DND-41 (cell line): ENCODE measurements around the gene HDAC11.

ENCODE experiments used
- ATAC-seq: fragments of 200-7000 bp; cut with Tn5 transposase; 3 replicates; pipeline ENCODE4 v1.9.1; 2021; ENCODE audit warnings: low read depth; ENCODE audit not compliant: insufficient read depth
- DNase-seq: peaks from one replicate; pipeline ENCODE4 v3.0.0-alpha.2; 2020
- H2AFZ ChIP-seq: 2 replicates; pipeline ENCODE4 v1.6.0; 2012; ENCODE audit warnings: low read depth, low read length
- H3K27ac ChIP-seq: 2 replicates; pipeline ENCODE4 v1.5.1; 2012; ENCODE audit warnings: low read length, inconsistent platforms
- H3K27me3 ChIP-seq: fragments of 200-600 bp; sonication (generic); 2 replicates; pipeline ENCODE4 v1.6.0; 2012; ENCODE audit warnings: low read length, mild to moderate bottlenecking, inconsistent platforms; ENCODE audit not compliant: insufficient read depth, poor library complexity
- H3K36me3 ChIP-seq: 2 replicates; pipeline ENCODE4 v1.5.1; 2012; ENCODE audit warnings: low read length, inconsistent platforms; ENCODE audit not compliant: insufficient read depth
- H3K4me1 ChIP-seq: 2 replicates; pipeline ENCODE4 v1.5.1; 2012; ENCODE audit warnings: mild to moderate bottlenecking, low read length; ENCODE audit not compliant: insufficient read depth
- H3K4me2 ChIP-seq: 2 replicates; pipeline ENCODE4 v1.6.0; 2012; ENCODE audit warnings: mild to moderate bottlenecking, moderate library complexity, low read length, inconsistent platforms; ENCODE audit not compliant: insufficient read depth
- H3K4me3 ChIP-seq, 2 experiments: fragments of 200-600 bp in 1 of 2; shearing (Covaris generic) in 1 of 2; 2 replicates each; pipeline ENCODE4 v1.5.1; 2012 to 2016; ENCODE audit warnings: inconsistent platforms in 2 of 2, low read length in 2 of 2, mild to moderate bottlenecking in 2 of 2, low read depth in 1 of 2, moderate library complexity in 1 of 2
- H3K79me2 ChIP-seq: 2 replicates; pipeline ENCODE4 v1.6.0; 2012; ENCODE audit warnings: low read length, inconsistent platforms; ENCODE audit not compliant: insufficient read depth
- H3K9ac ChIP-seq: 2 replicates; pipeline ENCODE4 v1.6.0; 2012; ENCODE audit warnings: low read depth, mild to moderate bottlenecking, inconsistent platforms, low read length, moderate library complexity
- H3K9me3 ChIP-seq: 2 replicates; pipeline ENCODE4 v1.5.1; 2012; ENCODE audit warnings: low read length, moderate library complexity, mild to moderate bottlenecking, inconsistent platforms; ENCODE audit not compliant: insufficient read depth, severe bottlenecking
- H4K20me1 ChIP-seq: 2 replicates; pipeline ENCODE4 v1.6.0; 2012; ENCODE audit warnings: low read length; ENCODE audit not compliant: insufficient read depth
- EZH2 ChIP-seq: IDR thresholded peaks from 3 replicates; pipeline ENCODE4 v1.6.1; 2012; ENCODE audit warnings: borderline replicate concordance, low read depth, mild to moderate bottlenecking, moderate library complexity, low read length, inconsistent platforms; ENCODE audit not compliant: severe bottlenecking
- TF ChIP-seq, protein P1 (sequence below): IDR thresholded peaks from 2 replicates; pipeline ENCODE4 v1.5.1; 2012; ENCODE audit warnings: borderline replicate concordance, low read length, moderate library complexity, mild to moderate bottlenecking; ENCODE audit not compliant: poor library complexity, severe bottlenecking; ENCODE audit errors: extremely low read depth

The HDAC11 gene

DNA sequence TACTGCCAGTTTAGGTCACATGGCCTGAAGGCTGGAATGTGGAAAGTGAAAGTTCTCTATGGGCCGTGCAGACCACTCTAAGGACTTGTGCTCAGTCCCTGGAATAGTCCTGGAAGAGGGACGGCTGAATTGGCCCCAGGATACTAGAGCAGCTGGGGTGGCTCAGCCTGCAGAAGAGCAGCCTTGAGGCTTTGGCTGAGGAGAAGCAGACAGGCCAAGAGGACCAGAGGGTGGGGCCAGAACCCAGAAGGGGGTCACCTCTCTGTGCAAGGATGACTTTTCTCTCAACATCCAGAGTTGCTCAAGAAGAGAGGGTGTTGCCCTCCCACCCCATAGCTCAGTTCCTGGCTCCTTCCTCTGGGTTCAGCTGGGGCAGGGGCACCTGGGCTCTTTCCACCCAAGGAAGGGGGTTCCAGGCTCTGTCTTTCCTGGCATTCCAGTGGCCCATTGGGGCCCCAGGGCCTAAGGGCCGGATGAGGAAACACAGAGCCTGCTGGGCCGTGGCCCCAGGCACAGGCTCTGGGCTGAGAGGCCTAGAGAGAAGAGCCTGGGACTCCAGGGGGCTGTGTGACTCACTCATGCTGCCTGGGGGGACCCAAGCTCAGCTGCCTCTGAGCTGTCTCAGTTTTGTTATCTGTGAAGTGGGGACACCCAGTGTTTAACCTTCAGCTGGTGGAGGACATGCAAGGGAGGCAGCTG lies 60.3 kb downstream of the HDAC11 start:
- no peaks in the 10 kb centered on the region for H3K36me3 ChIP-seq
- TF ChIP-seq, protein P1, sequence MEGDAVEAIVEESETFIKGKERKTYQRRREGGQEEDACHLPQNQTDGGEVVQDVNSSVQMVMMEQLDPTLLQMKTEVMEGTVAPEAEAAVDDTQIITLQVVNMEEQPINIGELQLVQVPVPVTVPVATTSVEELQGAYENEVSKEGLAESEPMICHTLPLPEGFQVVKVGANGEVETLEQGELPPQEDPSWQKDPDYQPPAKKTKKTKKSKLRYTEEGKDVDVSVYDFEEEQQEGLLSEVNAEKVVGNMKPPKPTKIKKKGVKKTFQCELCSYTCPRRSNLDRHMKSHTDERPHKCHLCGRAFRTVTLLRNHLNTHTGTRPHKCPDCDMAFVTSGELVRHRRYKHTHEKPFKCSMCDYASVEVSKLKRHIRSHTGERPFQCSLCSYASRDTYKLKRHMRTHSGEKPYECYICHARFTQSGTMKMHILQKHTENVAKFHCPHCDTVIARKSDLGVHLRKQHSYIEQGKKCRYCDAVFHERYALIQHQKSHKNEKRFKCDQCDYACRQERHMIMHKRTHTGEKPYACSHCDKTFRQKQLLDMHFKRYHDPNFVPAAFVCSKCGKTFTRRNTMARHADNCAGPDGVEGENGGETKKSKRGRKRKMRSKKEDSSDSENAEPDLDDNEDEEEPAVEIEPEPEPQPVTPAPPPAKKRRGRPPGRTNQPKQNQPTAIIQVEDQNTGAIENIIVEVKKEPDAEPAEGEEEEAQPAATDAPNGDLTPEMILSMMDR: no peak
- no peak for TF ChIP-seq EZH2
- DNase-seq: no peak
- no peak overlapping the region for H3K9ac ChIP-seq
- H3K4me2 ChIP-seq: no peak overlapping the region
- H3K4me3 ChIP-seq: no peak overlapping the region
- H2AFZ ChIP-seq: no peak overlapping the region
- no peak for ATAC-seq
- no peaks in the 10 kb centered on the region for H4K20me1 ChIP-seq
- no peaks in the 10 kb centered on the region for H3K79me2 ChIP-seq
- H3K27me3 ChIP-seq: no peaks in the 10 kb centered on the region
- H3K4me1 ChIP-seq: peaks cover 46% of the 10 kb centered on the region
- H3K27ac ChIP-seq: no peak overlapping the region
- peaks cover 5% of the 10 kb centered on the region for H3K9me3 ChIP-seq

GRCh38 chr3:13541691-13542090 lies 61.6 kb downstream of the HDAC11 start:
- peaks cover 47% of the 10 kb centered on the region for H3K4me1 ChIP-seq
- no peak for TF ChIP-seq EZH2
- TF ChIP-seq, protein P1: no peak
- no peaks in the 10 kb centered on the region for H3K79me2 ChIP-seq
- peaks cover 5% of the 10 kb centered on the region for H3K9me3 ChIP-seq
- H3K4me3 ChIP-seq: no peak overlapping the region
- no peaks in the 10 kb centered on the region for H4K20me1 ChIP-seq
- ATAC-seq (no peak), DNase-seq (no peak)
- no peaks in the 10 kb centered on the region for H3K36me3 ChIP-seq
- H3K27me3 ChIP-seq: no peaks in the 10 kb centered on the region
- H3K27ac ChIP-seq: no peak overlapping the region
- H3K9ac ChIP-seq: no peak overlapping the region
- no peak overlapping the region for H3K4me2 ChIP-seq
- no peak overlapping the region for H2AFZ ChIP-seq

- Histone ChIP-seq H3K4me3 (no peak overlapping the region), H3K79me2 (no peaks in the 10 kb centered on the region), H2AFZ (no peak overlapping the region), H3K36me3 (no peaks in the 10 kb centered on the region), H3K9me3 (peaks cover 5% of the 10 kb centered on the region), H3K27me3 (no peaks in the 10 kb centered on the region), H3K4me1 (peaks cover 45% of the 10 kb centered on the region), H3K9ac (no peak overlapping the region), H3K27ac (no peak overlapping the region), H4K20me1 (no peaks in the 10 kb centered on the region), H3K4me2 (no peak overlapping the region)
- ATAC-seq (no peak), DNase-seq (no peak)
- TF ChIP-seq, protein P1: no peak
- no peak for TF ChIP-seq EZH2
These were observed 62.0 kb downstream of the HDAC11 start for GRCh38 chr3:13542142-13542541.

- H3K36me3 ChIP-seq: no peaks in the 10 kb centered on the region
- ATAC-seq (no peak), DNase-seq (no peak)
- no peaks in the 10 kb centered on the region for H4K20me1 ChIP-seq
- H3K4me3 ChIP-seq: no peak overlapping the region
- no peak overlapping the region for H3K4me2 ChIP-seq
- no peaks in the 10 kb centered on the region for H3K79me2 ChIP-seq
- TF ChIP-seq, protein P1: no peak
- TF ChIP-seq EZH2: no peak
- peak overlapping the region; percentile 68 for H3K27ac ChIP-seq
- H3K9ac ChIP-seq: no peak overlapping the region
- no peak overlapping the region for H2AFZ ChIP-seq
- peaks cover 44% of the 10 kb centered on the region for H3K4me1 ChIP-seq
- H3K27me3 ChIP-seq: no peaks in the 10 kb centered on the region
- H3K9me3 ChIP-seq: peaks cover 5% of the 10 kb centered on the region
These were observed 63.1 kb downstream of the HDAC11 start for GRCh38 chr3:13543253-13543652.
